ENCODE results near the gene ZBTB16. TPM values are rescaled to one million over a fixed set of nuclear protein-coding genes. Genes with fewer than 3 reads are reported as not detected.
A peak's percentile ranks its signal among the peaks of the same experiment; 100 is the strongest.

ZBTB16 gene
- total and polyA plus RNA-seq, 10 donors, result 1.5 to 85.6 (median 42.1) TPM

GRCh38 chr11:114148013-114148382, 88.5 kb downstream of the ZBTB16 start:
- peaks cover 5 to 96% (median 57%) of the 10 kb centered on the region in 6 donors for H3K4me1 ChIP-seq
- H3K27ac ChIP-seq, result peak overlapping the region in 5 of 8 donors; percentile 48 to 75 (median 61)
- no peak overlapping the region for H3K4me3 ChIP-seq
- no peak for TF ChIP-seq POLR2A (IDR thresholded peaks at IDR 0.05)
- TF ChIP-seq POLR2AphosphoS5 (IDR thresholded peaks at IDR 0.05), result peak in 2 of 3 donors; percentile 41 to 77
- intact Hi-C loops (cut with DNase I; ENCODE audit: low total_unique reads), result no loop called here
- DNase-seq, result no peak
- H3K36me3 ChIP-seq, result no peaks in the 10 kb centered on the region
- H3K9me3 ChIP-seq, result no peaks in the 10 kb centered on the region
- H3K27me3 ChIP-seq (replicated peaks in 1 of 7), result no peaks in the 10 kb centered on the region
- 36 to 59% (median 42%) methylated on average over 5 of the region's 5 CpGs for WGBS, 5 donors

GRCh38 chr11:114149689-114150407, 90.3 kb downstream of the ZBTB16 start:
- TF ChIP-seq POLR2AphosphoS5 (IDR thresholded peaks at IDR 0.05) (no peak), CTCF (IDR thresholded peaks at IDR 0.05 in 8 of 11, conservative IDR thresholded peaks at IDR 0.05 in 3 of 11) (no peak), POLR2A (IDR thresholded peaks at IDR 0.05) (no peak)
- intact Hi-C loops (cut with DNase I; ENCODE audit: low total_unique reads), result no loop called here
- WGBS, 5 donors, result 87 to 92% (median 91%) methylated on average over 3 of the region's 3 CpGs
- Histone ChIP-seq H3K4me3 (no peak overlapping the region), H3K4me1 (peaks cover 9 to 96% (median 60%) of the 10 kb centered on the region in 6 donors), H3K27ac (peak overlapping the region in 4 of 8 donors; percentile 7 to 61 (median 33)), H3K9me3 (no peaks in the 10 kb centered on the region), H3K36me3 (no peaks in the 10 kb centered on the region), H3K27me3 (replicated peaks in 1 of 7) (no peaks in the 10 kb centered on the region)
- DNase-seq, result no peak

- no peaks in the 10 kb centered on the region for H3K27me3 ChIP-seq (replicated peaks in 1 of 7)
- H3K4me3 ChIP-seq, result no peak overlapping the region
- no peaks in the 10 kb centered on the region for H3K9me3 ChIP-seq
- DNase-seq, result no peak
- WGBS, 5 donors, result 63 to 86% (median 79%) methylated on average over 6 of the region's 6 CpGs
- peak overlapping the region in 2 of 8 donors; percentile 54 to 61 for H3K27ac ChIP-seq
- H3K36me3 ChIP-seq, result peaks cover 0 to under 1% (median 0%) of the 10 kb centered on the region in 6 donors
- peak in 1 of 3 donors; percentile 25 for TF ChIP-seq POLR2AphosphoS5 (IDR thresholded peaks at IDR 0.05)
- no peak for TF ChIP-seq POLR2A (IDR thresholded peaks at IDR 0.05)
- no peak for TF ChIP-seq CTCF (IDR thresholded peaks at IDR 0.05 in 8 of 11, conservative IDR thresholded peaks at IDR 0.05 in 3 of 11)
- peaks cover 9 to 100% (median 66%) of the 10 kb centered on the region in 6 donors for H3K4me1 ChIP-seq
- intact Hi-C loops (cut with DNase I; ENCODE audit: low total_unique reads), result no loop called here
These were observed 91.2 kb downstream of the ZBTB16 start for GRCh38 chr11:114150671-114151070.

GRCh38 chr11:114151631-114152030, 92.1 kb downstream of the ZBTB16 start:
- DNase-seq, result no peak
- H3K9me3 ChIP-seq, result no peaks in the 10 kb centered on the region
- H3K27me3 ChIP-seq (replicated peaks in 1 of 7), result no peaks in the 10 kb centered on the region
- TF ChIP-seq CTCF (IDR thresholded peaks at IDR 0.05 in 8 of 11, conservative IDR thresholded peaks at IDR 0.05 in 3 of 11) (no peak), POLR2AphosphoS5 (IDR thresholded peaks at IDR 0.05) (no peak), POLR2A (IDR thresholded peaks at IDR 0.05) (no peak)
- H3K36me3 ChIP-seq, result peaks cover 0 to 10% (median 2%) of the 10 kb centered on the region in 6 donors
- no peak overlapping the region for H3K4me3 ChIP-seq
- peaks cover 9 to 100% (median 66%) of the 10 kb centered on the region in 6 donors for H3K4me1 ChIP-seq
- peak overlapping the region in 4 of 8 donors; percentile 15 to 92 (median 89) for H3K27ac ChIP-seq
- 94 to 100% (median 97%) methylated on average over 1 to 2 of the region's 2 CpGs for WGBS, 5 donors
- intact Hi-C loops (cut with DNase I; ENCODE audit: low total_unique reads), result no loop called here

Data from spleen (tissue), 11 donors.